Aorta (tissue), 5 donors: Measurements from ENCODE around the gene DISC1. TPM values are rescaled to one million over a fixed set of nuclear protein-coding genes. Genes with fewer than 3 reads are reported as not detected.
A peak's percentile ranks its signal among the peaks of the same experiment; 100 is the strongest.

Experiments
- ATAC-seq: fragments of 200-7000 bp; cut with Tn5 transposase; one replicate; pipeline ENCODE4 v1.9.1; 2022; ENCODE audit warnings: moderate library complexity; ENCODE audit not compliant: low FRiP score
- DNase-seq, 2 donors: peaks; one replicate each; pipeline ENCODE4 v3.0.0-alpha.2; 2020
- H3K27ac ChIP-seq, 2 donors: one replicate each; pipeline ENCODE4 v1.5.1; 2013; ENCODE audit warnings: low read length in 2 of 2, mild to moderate bottlenecking in 2 of 2, moderate library complexity in 2 of 2, control low read depth in 1 of 2, inconsistent platforms in 1 of 2, low read depth in 1 of 2
- H3K27me3 ChIP-seq, 2 donors: one replicate each; pipeline ENCODE4 v1.6.1; 2013; ENCODE audit warnings: control low read depth in 1 of 2, low read length in 1 of 2, mild to moderate bottlenecking in 1 of 2, moderate library complexity in 1 of 2; ENCODE audit not compliant: insufficient read depth in 2 of 2, control insufficient read depth in 1 of 2
- H3K36me3 ChIP-seq, 2 donors: one replicate each; pipeline ENCODE4 v1.6.1; 2013; ENCODE audit warnings: control low read depth in 1 of 2, low read length in 1 of 2, mild to moderate bottlenecking in 1 of 2; ENCODE audit not compliant: insufficient read depth in 2 of 2, control insufficient read depth in 1 of 2
- H3K4me1 ChIP-seq, 2 donors: one replicate each; pipeline ENCODE4 v1.6.1; 2013; ENCODE audit warnings: low read length in 2 of 2, control low read depth in 1 of 2, mild to moderate bottlenecking in 1 of 2, moderate library complexity in 1 of 2; ENCODE audit not compliant: insufficient read depth in 2 of 2, control insufficient read depth in 1 of 2
- H3K4me3 ChIP-seq, 2 donors: one replicate each; pipeline ENCODE4 v1.5.1; 2013; ENCODE audit warnings: low read length in 2 of 2, control low read depth in 1 of 2, mild to moderate bottlenecking in 1 of 2
- H3K9me3 ChIP-seq: one replicate; pipeline ENCODE4 v1.6.1; 2013; ENCODE audit warnings: mild to moderate bottlenecking, low read length; ENCODE audit not compliant: control insufficient read depth
- WGBS, 2 donors: extraction: QIAGEN DNeasy Blood & Tissue Kit; methylation state at CpG; one replicate each; pipeline ENCODE4 v1.1.7; 2013; 5-methylcytosine and 5-hydroxymethylcytosine counted together
- intact Hi-C, 2 donors: fragments of 100-400 bp; cut with DNase I; formaldehyde crosslinking; loops; one replicate each; pipeline versions ENCODE4 v1.14.2 to v1.15.0; 2022
- polyA plus RNA-seq, 2 donors: library from polyadenylated mRNA; stranded (reverse); fragments of 200-250 nt; gene quantifications; one replicate each; pipeline ENCODE4 v1.2.3, GENCODE V29; 2013
- total RNA-seq, 2 donors: library from RNA; stranded (reverse); fragmentation: NEBNext Ultra II Directional; extraction: Animal tissue kit (Norgen Biotek cat#: 25700); gene quantifications; one replicate each; pipeline ENCODE4 v1.2.1, GENCODE V29; 2021
- donor health status: healthy with polysubstance abuse.
- donor health status: Bipolar disorder and iron deficiency.
- donor health status: DM: no; HTN: no; CAD: no.
- donor health status: DM: no; HTN: no; CAD: no.
- donor health status: DM: yes; HTN: yes; CAD: no.

The DISC1 gene
- total and polyA plus RNA-seq, 4 donors, result 0.64 to 31.7 (median 6.0) TPM

DNA sequence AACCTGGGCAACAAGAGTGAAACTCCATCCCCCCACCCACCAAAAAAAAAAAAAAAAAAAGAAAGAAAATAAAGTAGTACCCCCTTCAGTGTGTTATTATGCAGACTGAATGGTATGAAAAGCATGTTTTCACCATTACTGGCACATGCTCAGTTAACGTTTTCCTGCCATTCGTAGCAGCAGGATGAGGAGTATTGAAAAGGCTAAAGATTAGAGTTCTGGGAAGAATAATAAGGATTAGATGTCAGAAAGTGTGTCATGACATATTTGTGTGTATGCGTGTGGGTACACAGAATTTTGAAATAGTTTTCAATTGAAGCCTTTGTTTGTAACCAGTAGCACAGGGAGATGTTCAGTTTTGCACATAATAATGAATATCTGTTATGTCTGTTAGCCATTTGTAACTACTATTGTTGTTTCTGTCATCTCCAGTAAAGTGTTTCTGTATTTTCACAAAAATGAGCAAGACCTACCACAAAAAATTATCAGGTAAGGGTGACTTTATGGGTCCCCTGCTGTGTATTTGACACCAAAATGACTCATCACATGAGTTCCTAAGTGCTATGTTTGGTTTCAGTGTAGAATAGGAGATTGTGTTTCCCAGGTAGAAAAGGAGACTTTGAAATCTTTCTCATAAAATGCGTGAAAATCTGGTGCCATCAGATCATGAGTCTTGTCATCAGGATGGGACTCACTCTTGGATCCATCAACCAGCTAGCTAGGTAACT lies 358.9 kb downstream of the DISC1 start:
- Histone ChIP-seq H3K27me3 (no peaks in the 10 kb centered on the region), H3K4me3 (no peak overlapping the region), H3K36me3 (no peaks in the 10 kb centered on the region), H3K4me1 (no peaks in the 10 kb centered on the region), H3K9me3 (no peaks in the 10 kb centered on the region), H3K27ac (no peak overlapping the region)
- intact Hi-C loops, result no loop called here
- no peak for DNase-seq
- 86% methylated on average over 4 of the region's 4 CpGs for WGBS, 2 donors
- ATAC-seq, result no peak

DNA sequence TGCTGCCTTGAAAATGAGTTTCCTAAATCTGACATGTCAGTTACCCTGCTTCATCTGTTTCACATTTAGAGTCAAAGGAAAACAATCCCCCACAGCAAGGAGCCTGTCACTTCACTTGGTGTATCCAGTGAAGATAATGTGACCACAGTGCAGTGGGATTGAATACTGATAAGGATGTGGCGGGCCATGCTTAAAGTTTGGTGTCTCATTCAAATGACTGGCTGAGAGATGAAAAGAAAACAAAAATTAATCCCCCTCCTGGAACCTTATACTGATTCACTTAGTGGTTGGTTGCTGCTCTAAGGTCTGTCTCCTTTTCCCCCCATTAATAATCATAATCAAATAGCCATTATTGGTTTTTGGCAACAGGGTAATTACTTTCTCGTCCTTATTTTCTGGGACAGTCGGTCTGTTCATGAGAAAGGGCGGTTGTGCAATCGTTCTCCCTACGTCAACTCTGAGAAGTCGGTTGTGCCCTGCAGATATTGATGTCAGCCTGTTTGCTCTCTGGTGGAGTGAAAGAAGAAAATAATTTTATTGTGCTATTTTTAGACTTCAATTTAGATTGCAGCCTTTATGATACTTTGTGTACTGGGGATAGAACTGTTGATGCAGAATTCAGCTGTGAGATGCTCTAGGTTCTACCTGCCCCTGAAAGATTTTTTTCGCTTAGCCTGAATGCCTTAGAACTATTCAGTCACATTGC lies 360.2 kb downstream of the DISC1 start:
- Histone ChIP-seq H3K36me3 (no peaks in the 10 kb centered on the region), H3K4me3 (no peak overlapping the region), H3K4me1 (no peaks in the 10 kb centered on the region), H3K9me3 (no peaks in the 10 kb centered on the region), H3K27me3 (no peaks in the 10 kb centered on the region), H3K27ac (no peak overlapping the region)
- intact Hi-C loops, result no loop called here
- ATAC-seq (no peak), DNase-seq (no peak)
- 87% methylated on average over 8 of the region's 8 CpGs for WGBS, 2 donors

DNA sequence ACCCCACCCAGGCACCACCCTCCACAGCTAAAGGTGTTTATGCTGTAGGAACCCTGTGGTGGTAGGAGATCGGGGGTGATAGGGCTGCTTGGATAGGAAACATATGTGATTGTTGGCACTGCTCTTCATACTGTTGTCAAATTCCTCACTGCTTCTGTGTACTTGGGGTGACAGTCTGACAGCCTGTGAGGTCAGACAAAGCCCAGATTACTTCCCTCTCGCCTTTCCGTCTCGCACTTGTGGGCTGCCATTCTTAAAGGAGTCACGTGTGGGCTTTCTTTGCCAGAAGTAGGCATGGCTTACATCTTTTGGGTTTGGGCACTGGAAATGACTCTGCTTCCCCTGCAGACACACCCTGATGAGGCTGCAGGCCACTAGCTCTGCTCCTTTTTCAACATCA lies 363.8 kb downstream of the DISC1 start:
- DNase-seq (no peak), ATAC-seq (peak; percentile 28)
- Histone ChIP-seq H3K4me1 (no peaks in the 10 kb centered on the region), H3K4me3 (no peak overlapping the region), H3K36me3 (no peaks in the 10 kb centered on the region), H3K27ac (no peak overlapping the region), H3K9me3 (no peaks in the 10 kb centered on the region), H3K27me3 (no peaks in the 10 kb centered on the region)
- intact Hi-C loops, result no loop called here
- 72 to 75% methylated on average over 5 of the region's 5 CpGs for WGBS, 2 donors

GRCh38 chr1:231991231-231991630 lies 364.6 kb downstream of the DISC1 start:
- Histone ChIP-seq H3K27me3 (no peaks in the 10 kb centered on the region), H3K4me3 (no peak overlapping the region), H3K36me3 (no peaks in the 10 kb centered on the region), H3K27ac (no peak overlapping the region), H3K9me3 (no peaks in the 10 kb centered on the region), H3K4me1 (no peaks in the 10 kb centered on the region)
- intact Hi-C loops, result no loop called here
- WGBS, 2 donors, result 72 to 82% methylated on average over 8 of the region's 8 CpGs
- DNase-seq (no peak), ATAC-seq (no peak)

GRCh38 chr1:231993968-231994455 lies 367.4 kb downstream of the DISC1 start:
- intact Hi-C loops, result no loop called here
- H3K9me3 ChIP-seq, result no peaks in the 10 kb centered on the region
- H3K27ac ChIP-seq, result no peak overlapping the region
- no peak for ATAC-seq
- no peaks in the 10 kb centered on the region for H3K27me3 ChIP-seq
- no peaks in the 10 kb centered on the region for H3K4me1 ChIP-seq
- no peak overlapping the region for H3K4me3 ChIP-seq
- H3K36me3 ChIP-seq, result no peaks in the 10 kb centered on the region
- WGBS, 2 donors, result 89 to 95% methylated on average over 2 of the region's 2 CpGs
- no peak for DNase-seq

GRCh38 chr1:231998791-231999190 lies 372.2 kb downstream of the DISC1 start:
- intact Hi-C loops, result no loop called here
- ATAC-seq, result no peak
- Histone ChIP-seq H3K9me3 (no peaks in the 10 kb centered on the region), H3K36me3 (no peaks in the 10 kb centered on the region), H3K4me3 (no peak overlapping the region), H3K4me1 (no peaks in the 10 kb centered on the region), H3K27ac (no peak overlapping the region), H3K27me3 (no peaks in the 10 kb centered on the region)
- DNase-seq, result no peak
- WGBS, 2 donors, result 98 to 99% methylated on average over 2 of the region's 2 CpGs

GRCh38 chr1:232005300-232005699 lies 378.7 kb downstream of the DISC1 start:
- Histone ChIP-seq H3K36me3 (no peaks in the 10 kb centered on the region), H3K4me3 (no peak overlapping the region), H3K9me3 (no peaks in the 10 kb centered on the region), H3K27me3 (no peaks in the 10 kb centered on the region), H3K27ac (no peak overlapping the region), H3K4me1 (no peaks in the 10 kb centered on the region)
- ATAC-seq (no peak), DNase-seq (no peak)
- intact Hi-C loops, result no loop called here
- WGBS, 2 donors, result 66 to 73% methylated on average over 1 of the region's 1 CpG

DNA sequence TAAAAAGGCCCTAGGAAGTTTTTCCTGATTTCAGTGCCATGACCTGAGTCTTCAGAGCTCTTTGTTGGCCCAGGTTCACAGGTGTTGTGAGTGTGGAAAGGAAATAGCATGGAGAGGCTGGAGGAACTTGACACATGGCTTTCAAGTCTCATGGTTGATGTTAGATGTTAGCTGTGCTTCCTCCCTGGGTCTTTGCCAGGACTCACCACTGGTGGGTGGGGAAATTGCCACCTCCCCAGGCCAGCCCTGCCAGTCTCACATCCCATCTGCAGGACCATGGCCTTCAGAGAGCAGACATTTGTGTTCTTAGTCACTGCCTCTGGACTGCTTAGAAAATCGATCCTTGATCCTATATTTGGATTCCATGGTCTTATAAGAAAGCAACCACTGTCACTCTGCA lies 383.2 kb downstream of the DISC1 start:
- H3K27me3 ChIP-seq, result no peaks in the 10 kb centered on the region
- 70 to 79% methylated on average over 1 of the region's 1 CpG for WGBS, 2 donors
- H3K27ac ChIP-seq, result no peak overlapping the region
- no peak overlapping the region for H3K4me3 ChIP-seq
- H3K9me3 ChIP-seq, result no peaks in the 10 kb centered on the region
- no peaks in the 10 kb centered on the region for H3K4me1 ChIP-seq
- intact Hi-C loops, result no loop called here
- no peak for ATAC-seq
- H3K36me3 ChIP-seq, result no peaks in the 10 kb centered on the region
- DNase-seq, result no peak

DNA sequence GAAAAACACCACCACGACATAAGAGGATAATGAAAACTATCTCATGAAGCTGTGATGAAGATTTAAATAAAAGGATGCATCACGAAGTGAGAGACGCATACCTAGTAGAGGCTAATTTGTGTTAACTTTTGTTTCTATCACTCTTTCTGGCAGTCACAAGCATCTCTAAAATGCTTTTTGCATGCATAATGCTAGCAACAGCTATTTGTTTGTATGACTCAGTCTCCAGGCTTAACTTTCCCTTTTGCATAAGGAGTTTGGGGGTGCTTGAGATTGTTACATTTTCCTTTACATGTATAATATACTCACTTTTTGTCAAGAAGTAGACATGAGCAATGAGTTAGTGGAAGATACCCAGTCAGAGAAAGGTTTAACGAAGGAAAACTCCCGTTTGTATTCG lies 385.4 kb downstream of the DISC1 start:
- 93 to 94% methylated on average over 6 of the region's 6 CpGs for WGBS, 2 donors
- no peaks in the 10 kb centered on the region for H3K36me3 ChIP-seq
- no peak for ATAC-seq

More for the DNA sequence above, 385.4 kb downstream of the DISC1 start:
- Histone ChIP-seq H3K27me3 (no peaks in the 10 kb centered on the region), H3K4me3 (no peak overlapping the region), H3K27ac (no peak overlapping the region), H3K4me1 (no peaks in the 10 kb centered on the region), H3K9me3 (no peaks in the 10 kb centered on the region)
- DNase-seq, result no peak
- intact Hi-C loops, result no loop called here
